Nephron (organoid): ENCODE measurements around the gene VPS26A.

Experiments used
- H3K27ac Mint-ChIP-seq, 3 experiments: 2 replicates each; pipeline ENCODE4 v1.8.0; 2020; ENCODE audit warnings: mixed read lengths in 3 of 3, mild to moderate bottlenecking in 2 of 3, moderate library complexity in 1 of 3
- H3K27me3 Mint-ChIP-seq: 2 replicates; pipeline ENCODE4 v1.8.0; 2021; ENCODE audit warnings: low read depth, mild to moderate bottlenecking, moderate library complexity, mixed read lengths
- H3K36me3 Mint-ChIP-seq: 2 replicates; pipeline ENCODE4 v1.8.0; 2020; ENCODE audit warnings: low read depth, mixed read lengths
- H3K4me1 Mint-ChIP-seq: 2 replicates; pipeline ENCODE4 v1.8.0; 2020; ENCODE audit warnings: mixed read lengths
- H3K4me3 Mint-ChIP-seq, 3 experiments: 2 replicates each; pipeline ENCODE4 v1.8.0; 2020; ENCODE audit warnings: mild to moderate bottlenecking in 3 of 3, mixed read lengths in 3 of 3, moderate library complexity in 2 of 3
- H3K9me3 Mint-ChIP-seq: 2 replicates; pipeline ENCODE4 v1.8.0; 2020; ENCODE audit warnings: mixed read lengths
- TF ChIP-seq, protein P1 (sequence below), 3 experiments: fragments of 200-600 bp; sonication (generic); IDR thresholded peaks; one replicate each; pipeline ENCODE4 v1.5.0; 2021; ENCODE audit warnings: antibody characterized with exemption in 3 of 3; ENCODE audit not compliant: unreplicated experiment in 3 of 3

VPS26A gene

DNA sequence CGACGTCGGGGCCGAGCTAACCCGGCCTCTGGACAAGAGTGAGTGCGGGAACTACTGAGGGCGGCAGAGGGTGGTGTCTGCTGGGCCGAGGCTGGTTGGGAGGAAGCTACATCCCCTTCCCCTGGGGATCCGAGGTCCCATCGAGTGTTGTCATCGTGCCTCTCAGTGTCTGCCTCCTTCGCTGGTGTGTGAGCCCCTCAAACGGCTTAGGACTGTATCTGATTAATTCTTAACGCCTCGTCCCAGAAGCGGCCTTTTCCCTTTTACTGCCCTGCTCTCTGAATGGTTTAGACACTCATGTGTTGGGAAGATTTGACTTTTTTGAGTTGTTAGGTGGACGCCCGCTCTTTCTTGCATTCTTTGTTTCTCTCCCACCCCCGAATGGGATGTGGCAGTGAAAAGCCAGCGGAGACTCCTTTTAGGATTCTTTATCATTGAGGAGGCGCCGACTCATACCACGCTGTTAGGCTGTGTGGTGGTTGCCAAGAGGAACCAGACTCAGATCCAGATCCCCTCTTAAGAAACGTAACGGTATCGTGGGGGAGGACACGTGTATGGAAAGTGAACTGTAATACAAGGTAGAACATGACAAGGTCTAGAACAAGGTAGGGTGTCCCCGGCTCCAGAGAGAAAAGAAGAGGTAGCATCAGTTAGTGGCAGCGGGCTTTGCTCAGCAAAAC is 56.7 kb downstream of the VPS26A start:
- no peaks in the 10 kb centered on the region for H3K9me3 Mint-ChIP-seq
- H3K27ac Mint-ChIP-seq = peak overlapping the region; percentile 100
- no peaks in the 10 kb centered on the region for H3K27me3 Mint-ChIP-seq

DNA sequence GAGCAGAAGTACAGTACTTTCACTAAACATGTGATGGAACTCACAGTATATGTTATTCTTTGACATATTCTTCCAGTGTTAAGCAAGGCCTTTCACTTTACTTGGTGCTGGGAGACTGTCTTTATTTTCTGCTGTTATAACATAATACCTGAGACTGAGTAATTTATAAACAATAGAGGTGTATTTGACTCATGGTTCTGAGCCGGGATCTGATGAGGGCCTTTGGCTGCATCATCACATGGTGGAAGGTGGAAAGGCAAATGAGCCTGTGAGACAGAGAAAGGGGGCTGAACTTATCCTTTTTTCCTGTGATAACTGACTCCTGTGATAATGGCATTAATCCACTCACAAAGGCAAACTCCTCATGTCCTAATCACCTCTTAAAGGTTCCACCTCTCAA is 57.5 kb downstream of the VPS26A start:
- Mint-ChIP-seq H3K9me3 (no peaks in the 10 kb centered on the region), H3K36me3 (peaks cover 11% of the 10 kb centered on the region), H3K27me3 (no peaks in the 10 kb centered on the region), H3K4me1 (peaks cover 23% of the 10 kb centered on the region), H3K4me3 (peak overlapping the region; percentile 96 to 99 (median 98)), H3K27ac (peak overlapping the region in 1 of 3 experiments; percentile 100)
- TF ChIP-seq, protein P1, sequence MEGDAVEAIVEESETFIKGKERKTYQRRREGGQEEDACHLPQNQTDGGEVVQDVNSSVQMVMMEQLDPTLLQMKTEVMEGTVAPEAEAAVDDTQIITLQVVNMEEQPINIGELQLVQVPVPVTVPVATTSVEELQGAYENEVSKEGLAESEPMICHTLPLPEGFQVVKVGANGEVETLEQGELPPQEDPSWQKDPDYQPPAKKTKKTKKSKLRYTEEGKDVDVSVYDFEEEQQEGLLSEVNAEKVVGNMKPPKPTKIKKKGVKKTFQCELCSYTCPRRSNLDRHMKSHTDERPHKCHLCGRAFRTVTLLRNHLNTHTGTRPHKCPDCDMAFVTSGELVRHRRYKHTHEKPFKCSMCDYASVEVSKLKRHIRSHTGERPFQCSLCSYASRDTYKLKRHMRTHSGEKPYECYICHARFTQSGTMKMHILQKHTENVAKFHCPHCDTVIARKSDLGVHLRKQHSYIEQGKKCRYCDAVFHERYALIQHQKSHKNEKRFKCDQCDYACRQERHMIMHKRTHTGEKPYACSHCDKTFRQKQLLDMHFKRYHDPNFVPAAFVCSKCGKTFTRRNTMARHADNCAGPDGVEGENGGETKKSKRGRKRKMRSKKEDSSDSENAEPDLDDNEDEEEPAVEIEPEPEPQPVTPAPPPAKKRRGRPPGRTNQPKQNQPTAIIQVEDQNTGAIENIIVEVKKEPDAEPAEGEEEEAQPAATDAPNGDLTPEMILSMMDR (IDR thresholded peaks at IDR 0.05; ENCODE audit: unreplicated experiment in 3 of 3) = no peak

More for the DNA sequence above, 56.7 kb downstream of the VPS26A start:
- Mint-ChIP-seq H3K36me3 (peaks cover 4% of the 10 kb centered on the region), H3K4me3 (peak overlapping the region; percentile 96 to 99 (median 98)), H3K4me1 (peaks cover 23% of the 10 kb centered on the region)
- TF ChIP-seq, protein P1 (IDR thresholded peaks at IDR 0.05; ENCODE audit: unreplicated experiment in 3 of 3) = no peak

DNA sequence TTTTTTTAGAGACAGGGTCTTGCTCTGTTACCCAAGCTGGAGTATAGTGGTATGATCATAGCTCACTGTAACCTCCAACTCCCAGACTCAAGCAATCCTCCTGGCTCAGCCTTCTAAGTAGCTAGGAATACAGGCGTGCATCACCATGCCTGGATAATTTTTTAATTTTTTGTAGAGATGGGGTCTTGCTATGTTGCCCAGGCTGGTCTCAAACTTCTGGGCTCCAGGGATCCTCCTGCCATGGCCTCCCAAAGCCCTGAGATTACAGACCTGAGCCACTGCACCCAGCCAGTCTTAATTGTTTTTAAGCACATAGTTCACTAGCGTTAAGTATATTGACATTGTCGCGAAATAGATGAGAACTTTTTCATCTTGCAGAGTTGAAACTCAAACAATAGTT is 58.0 kb downstream of the VPS26A start:
- H3K27ac Mint-ChIP-seq = no peak overlapping the region
- peaks cover 15% of the 10 kb centered on the region for H3K36me3 Mint-ChIP-seq
- no peaks in the 10 kb centered on the region for H3K27me3 Mint-ChIP-seq
- peaks cover 23% of the 10 kb centered on the region for H3K4me1 Mint-ChIP-seq
- peak overlapping the region in 2 of 3 experiments; percentile 45 to 99 for H3K4me3 Mint-ChIP-seq
- TF ChIP-seq, protein P1 (IDR thresholded peaks at IDR 0.05; ENCODE audit: unreplicated experiment in 3 of 3) = no peak
- H3K9me3 Mint-ChIP-seq = no peaks in the 10 kb centered on the region

DNA sequence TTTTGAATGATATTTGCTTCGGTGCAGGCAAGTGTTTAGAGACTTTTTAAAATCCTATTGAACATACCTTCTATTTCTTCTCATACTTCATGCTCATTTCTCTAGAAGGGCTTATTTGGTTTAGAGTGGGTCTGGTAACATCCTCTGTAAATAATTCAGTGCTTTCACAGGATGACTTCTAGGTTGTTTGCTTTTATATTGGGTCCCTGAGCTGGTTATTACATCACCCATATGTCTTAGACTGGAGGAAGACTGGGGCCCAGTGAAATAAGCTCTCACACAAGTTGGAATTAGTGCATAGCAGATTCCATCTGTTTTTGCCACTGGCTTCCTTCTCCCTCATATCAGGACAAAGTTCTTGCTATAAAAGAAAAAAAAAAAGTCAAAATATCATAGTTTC is 62.5 kb downstream of the VPS26A start:
- Mint-ChIP-seq H3K36me3 (peaks cover 38% of the 10 kb centered on the region), H3K4me1 (peaks cover 7% of the 10 kb centered on the region), H3K4me3 (no peak overlapping the region), H3K9me3 (no peaks in the 10 kb centered on the region), H3K27ac (no peak overlapping the region), H3K27me3 (no peaks in the 10 kb centered on the region)
- TF ChIP-seq, protein P1 (IDR thresholded peaks at IDR 0.05; ENCODE audit: unreplicated experiment in 3 of 3) = no peak

DNA sequence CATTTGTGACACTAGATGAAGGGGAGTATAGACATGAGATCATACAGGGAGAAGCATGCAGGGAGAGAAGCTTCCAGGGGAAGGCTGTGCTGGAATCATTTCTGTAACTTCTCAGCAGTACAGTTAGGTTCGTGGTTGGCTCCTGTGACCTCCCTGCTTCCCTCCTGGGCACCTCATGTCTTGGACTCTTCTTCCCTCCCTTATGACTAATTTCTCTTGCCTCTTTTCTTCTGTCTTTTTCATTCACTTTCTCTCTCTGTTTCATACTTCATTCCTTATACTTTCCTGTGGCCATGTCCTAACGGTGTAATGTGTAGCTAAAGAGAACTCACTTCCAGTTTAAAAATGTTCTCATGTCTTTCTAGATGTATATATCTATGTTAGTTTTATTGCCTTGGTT is 77.1 kb downstream of the VPS26A start:
- H3K27me3 Mint-ChIP-seq = no peaks in the 10 kb centered on the region
- no peaks in the 10 kb centered on the region for H3K9me3 Mint-ChIP-seq
- H3K27ac Mint-ChIP-seq = no peak overlapping the region
- TF ChIP-seq, protein P1 (IDR thresholded peaks at IDR 0.05; ENCODE audit: unreplicated experiment in 3 of 3) = no peak
- H3K4me1 Mint-ChIP-seq = no peaks in the 10 kb centered on the region
- peaks cover 43% of the 10 kb centered on the region for H3K36me3 Mint-ChIP-seq
- no peak overlapping the region for H3K4me3 Mint-ChIP-seq

DNA sequence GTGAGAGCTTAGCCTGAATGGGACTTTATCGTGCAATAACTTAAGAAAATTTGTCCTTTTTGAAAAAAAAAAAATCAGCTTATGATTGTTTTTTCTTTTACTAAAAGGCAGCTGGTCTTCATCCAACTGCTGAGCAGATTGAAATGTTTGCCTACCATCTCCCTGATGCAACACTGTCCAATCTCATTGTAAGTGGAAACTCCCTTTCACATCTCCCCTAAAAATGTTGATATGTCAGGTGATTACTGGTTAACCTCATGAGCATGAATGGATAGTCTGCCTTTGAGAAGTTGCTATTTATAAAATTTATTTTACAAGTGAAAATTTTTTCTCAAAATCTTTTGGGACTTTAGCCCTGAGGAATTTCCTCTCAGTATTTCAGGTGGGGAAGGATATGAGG is 78.4 kb downstream of the VPS26A start:
- no peaks in the 10 kb centered on the region for H3K4me1 Mint-ChIP-seq
- no peaks in the 10 kb centered on the region for H3K9me3 Mint-ChIP-seq

More for the DNA sequence above, 78.4 kb downstream of the VPS26A start:
- Mint-ChIP-seq H3K36me3 (peaks cover 44% of the 10 kb centered on the region), H3K27ac (no peak overlapping the region), H3K27me3 (no peaks in the 10 kb centered on the region), H3K4me3 (no peak overlapping the region)
- TF ChIP-seq, protein P1 (IDR thresholded peaks at IDR 0.05; ENCODE audit: unreplicated experiment in 3 of 3) = no peak
